ENCODE data around the gene CSPG4.

GRCh38 chr15:75659141-75659771 lies 53.4 kb downstream of the CSPG4 start:
- TF ChIP-seq EZH2phosphoT487 (IDR thresholded peaks at IDR 0.05; ENCODE audit: borderline replicate concordance, low read length), result no peak
- TF ChIP-seq, protein P1, sequence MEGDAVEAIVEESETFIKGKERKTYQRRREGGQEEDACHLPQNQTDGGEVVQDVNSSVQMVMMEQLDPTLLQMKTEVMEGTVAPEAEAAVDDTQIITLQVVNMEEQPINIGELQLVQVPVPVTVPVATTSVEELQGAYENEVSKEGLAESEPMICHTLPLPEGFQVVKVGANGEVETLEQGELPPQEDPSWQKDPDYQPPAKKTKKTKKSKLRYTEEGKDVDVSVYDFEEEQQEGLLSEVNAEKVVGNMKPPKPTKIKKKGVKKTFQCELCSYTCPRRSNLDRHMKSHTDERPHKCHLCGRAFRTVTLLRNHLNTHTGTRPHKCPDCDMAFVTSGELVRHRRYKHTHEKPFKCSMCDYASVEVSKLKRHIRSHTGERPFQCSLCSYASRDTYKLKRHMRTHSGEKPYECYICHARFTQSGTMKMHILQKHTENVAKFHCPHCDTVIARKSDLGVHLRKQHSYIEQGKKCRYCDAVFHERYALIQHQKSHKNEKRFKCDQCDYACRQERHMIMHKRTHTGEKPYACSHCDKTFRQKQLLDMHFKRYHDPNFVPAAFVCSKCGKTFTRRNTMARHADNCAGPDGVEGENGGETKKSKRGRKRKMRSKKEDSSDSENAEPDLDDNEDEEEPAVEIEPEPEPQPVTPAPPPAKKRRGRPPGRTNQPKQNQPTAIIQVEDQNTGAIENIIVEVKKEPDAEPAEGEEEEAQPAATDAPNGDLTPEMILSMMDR (IDR thresholded peaks at IDR 0.05; ENCODE audit: low read depth, low read length, poor library complexity, severe bottlenecking), result no peak
